Body of pancreas (tissue), 4 donors: ENCODE results near the gene PLXNB2. TPM values are rescaled to one million over a fixed set of nuclear protein-coding genes. Genes with fewer than 3 reads are reported as not detected.

Experiments
- ATAC-seq: fragments of 150-250 bp; one replicate; pipeline ENCODE4 v1.9.1; 2016
- DNase-seq, 4 donors: peaks; one replicate each; pipeline ENCODE4 v3.0.0-alpha.2; 2019
- H3K27ac ChIP-seq, 4 donors: fragments of 200-600 bp; sonication (generic); 1 replicate in 3 of 4; 2 replicates in 1 of 4; pipeline versions ENCODE4 v1.5.1 to v1.6.1; 2016 to 2019; ENCODE audit warnings: mild to moderate bottlenecking in 1 of 4, mixed read lengths in 1 of 4, moderate library complexity in 1 of 4
- H3K27me3 ChIP-seq, 2 donors: fragments of 200-600 bp; sonication (generic); one replicate each; pipeline ENCODE4 v1.6.0; 2016; ENCODE audit warnings: mild to moderate bottlenecking in 1 of 2
- H3K36me3 ChIP-seq, 2 donors: fragments of 200-600 bp; sonication (generic); replicated peaks in 1 of 2; 2 replicates each; pipeline ENCODE4 v1.5.1; 2016; ENCODE audit warnings: low read depth in 2 of 2; ENCODE audit not compliant: insufficient read depth in 1 of 2
- H3K4me1 ChIP-seq: fragments of 200-600 bp; sonication (generic); one replicate; pipeline ENCODE4 v1.6.0; 2016
- H3K4me3 ChIP-seq, 2 donors: fragments of 200-600 bp; sonication (generic); 1 replicate in 1 of 2; 2 replicates in 1 of 2; pipeline ENCODE4 v1.5.1; 2016 to 2019
- H3K9me3 ChIP-seq, 3 donors: fragments of 200-600 bp; sonication (generic); 1 replicate in 2 of 3; 2 replicates in 1 of 3; pipeline ENCODE4 v1.5.1; 2016
- POLR2A ChIP-seq, 3 donors: fragments of 450-650 bp; IDR thresholded peaks; one replicate each; pipeline ENCODE4 v1.6.1; 2016; ENCODE audit warnings: antibody characterized with exemption in 3 of 3, mild to moderate bottlenecking in 2 of 3
- WGBS, 2 donors: methylation state at CpG; one replicate each; pipeline ENCODE4 v1.1.5; 2017; 5-methylcytosine and 5-hydroxymethylcytosine counted together
- intact Hi-C: fragments of 100-400 bp; cut with DNase I; formaldehyde crosslinking; loops from one replicate; pipeline ENCODE4 v1.15.1; 2023
- total RNA-seq, 2 donors: library from RNA; depleted of rRNA; stranded (reverse); fragments of >200 nt; gene quantifications; one replicate each; pipeline ENCODE4 v1.1.0, GENCODE V29; 2016
- TF ChIP-seq, protein P1 (sequence below), 7 experiments: fragments of 450-650 bp in 4 of 7; fragments of 200-600 bp in 3 of 7; sonication (generic) in 3 of 7; IDR thresholded peaks; one replicate each; pipeline ENCODE4 v1.5.1; 2016 to 2019; ENCODE audit warnings: antibody characterized with exemption in 7 of 7

PLXNB2 gene
- total RNA-seq, 2 donors from 2014 or later: 113 to 140 TPM

DNA sequence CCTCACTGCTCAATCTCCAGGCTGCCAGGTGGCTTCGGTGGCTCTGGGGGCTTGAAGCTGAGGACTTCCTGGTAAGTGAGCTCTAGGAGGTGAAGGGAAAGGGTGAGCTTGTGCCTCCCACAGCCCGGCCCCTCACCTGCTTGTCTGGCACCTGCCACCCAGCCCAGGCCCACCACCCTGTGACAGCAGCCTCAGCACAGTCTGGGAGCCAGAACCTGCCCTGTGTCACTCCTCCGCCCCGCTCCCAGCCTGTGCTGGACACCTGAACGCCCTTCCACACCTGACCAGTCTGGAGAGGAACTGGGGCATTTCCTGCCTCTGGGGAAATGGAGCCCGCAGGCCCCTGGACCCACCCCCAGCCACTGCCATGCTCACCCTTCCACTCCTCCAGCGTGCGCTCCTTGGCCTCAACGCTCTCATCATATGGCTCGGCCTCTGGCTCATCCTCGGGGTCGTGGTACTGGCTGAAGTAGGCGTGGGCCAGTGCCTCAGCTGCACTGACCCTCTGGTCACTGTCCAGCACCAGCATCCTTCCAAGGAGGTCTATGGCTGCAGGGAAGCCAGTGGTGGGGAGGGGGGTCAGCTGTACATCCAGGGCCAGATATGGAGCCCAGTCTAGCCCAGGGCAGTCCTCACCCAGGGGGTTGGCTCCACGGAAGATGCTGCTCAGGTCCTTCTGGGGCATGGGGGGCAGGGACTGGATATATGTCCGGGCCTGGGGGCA is 42.3 kb downstream of the PLXNB2 start:
- peaks cover 41% of the 10 kb centered on the region for H3K4me1 ChIP-seq
- peaks cover 0 to 4% of the 10 kb centered on the region in 2 donors for H3K27me3 ChIP-seq
- no peak overlapping the region for H3K4me3 ChIP-seq
- DNase-seq (no peak), ATAC-seq (no peak)
- no peaks in the 10 kb centered on the region for H3K9me3 ChIP-seq
- TF ChIP-seq, protein P1, sequence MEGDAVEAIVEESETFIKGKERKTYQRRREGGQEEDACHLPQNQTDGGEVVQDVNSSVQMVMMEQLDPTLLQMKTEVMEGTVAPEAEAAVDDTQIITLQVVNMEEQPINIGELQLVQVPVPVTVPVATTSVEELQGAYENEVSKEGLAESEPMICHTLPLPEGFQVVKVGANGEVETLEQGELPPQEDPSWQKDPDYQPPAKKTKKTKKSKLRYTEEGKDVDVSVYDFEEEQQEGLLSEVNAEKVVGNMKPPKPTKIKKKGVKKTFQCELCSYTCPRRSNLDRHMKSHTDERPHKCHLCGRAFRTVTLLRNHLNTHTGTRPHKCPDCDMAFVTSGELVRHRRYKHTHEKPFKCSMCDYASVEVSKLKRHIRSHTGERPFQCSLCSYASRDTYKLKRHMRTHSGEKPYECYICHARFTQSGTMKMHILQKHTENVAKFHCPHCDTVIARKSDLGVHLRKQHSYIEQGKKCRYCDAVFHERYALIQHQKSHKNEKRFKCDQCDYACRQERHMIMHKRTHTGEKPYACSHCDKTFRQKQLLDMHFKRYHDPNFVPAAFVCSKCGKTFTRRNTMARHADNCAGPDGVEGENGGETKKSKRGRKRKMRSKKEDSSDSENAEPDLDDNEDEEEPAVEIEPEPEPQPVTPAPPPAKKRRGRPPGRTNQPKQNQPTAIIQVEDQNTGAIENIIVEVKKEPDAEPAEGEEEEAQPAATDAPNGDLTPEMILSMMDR (IDR thresholded peaks at IDR 0.05): no peak
- TF ChIP-seq POLR2A (IDR thresholded peaks at IDR 0.05): no peak
- H3K27ac ChIP-seq: no peak overlapping the region
- 80 to 87% methylated on average over 10 to 15 of the region's 15 CpGs for WGBS, 2 donors
- no peaks in the 10 kb centered on the region for H3K36me3 ChIP-seq
- intact Hi-C loops: loop anchor here (5.0 kb wide), 1 partner anchor 67 kb away; no protein-coding TSS in a partner anchor

DNA sequence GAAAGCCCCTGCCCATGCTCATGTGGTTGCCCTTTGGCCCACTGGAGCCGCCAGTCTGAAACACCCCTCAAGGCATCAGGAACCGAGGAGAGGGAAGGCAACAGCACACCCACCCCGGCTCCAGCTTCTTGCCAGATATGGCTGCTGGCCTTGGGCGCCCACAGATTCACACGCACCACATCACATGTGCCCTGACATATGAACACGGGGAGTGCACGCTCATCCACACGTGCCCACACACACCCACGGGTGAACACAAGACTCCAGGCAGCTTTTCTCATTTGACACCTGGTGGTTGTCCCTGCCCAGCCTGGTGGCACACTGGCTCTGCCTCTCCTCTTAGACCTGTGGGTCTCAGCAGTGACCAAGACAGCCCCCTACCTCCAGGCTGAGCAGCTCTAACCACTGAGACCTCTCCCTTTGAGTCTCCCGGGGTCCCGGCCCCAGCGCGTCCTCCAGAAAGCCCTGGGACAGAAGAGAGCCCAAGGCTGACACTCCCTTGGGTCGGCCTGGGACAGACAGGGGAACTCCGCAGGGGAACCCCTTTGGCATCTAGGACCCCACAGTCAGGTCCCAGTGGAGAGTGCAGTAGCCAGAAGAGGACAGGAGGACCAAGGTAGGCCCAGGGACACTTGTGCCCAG is 43.2 kb downstream of the PLXNB2 start:
- Histone ChIP-seq H3K4me3 (no peak overlapping the region), H3K36me3 (no peaks in the 10 kb centered on the region), H3K9me3 (no peaks in the 10 kb centered on the region), H3K27ac (no peak overlapping the region), H3K27me3 (peaks cover 0 to 4% of the 10 kb centered on the region in 2 donors), H3K4me1 (peaks cover 33% of the 10 kb centered on the region)
- TF ChIP-seq, protein P1 (IDR thresholded peaks at IDR 0.05): no peak
- TF ChIP-seq POLR2A (IDR thresholded peaks at IDR 0.05): no peak
- intact Hi-C loops: no loop called here
- DNase-seq: no peak
- no peak for ATAC-seq
- WGBS, 2 donors: 90% methylated on average over 14 of the region's 15 CpGs; no CpG with 5 or more reads in 1 of the 2 donors

DNA sequence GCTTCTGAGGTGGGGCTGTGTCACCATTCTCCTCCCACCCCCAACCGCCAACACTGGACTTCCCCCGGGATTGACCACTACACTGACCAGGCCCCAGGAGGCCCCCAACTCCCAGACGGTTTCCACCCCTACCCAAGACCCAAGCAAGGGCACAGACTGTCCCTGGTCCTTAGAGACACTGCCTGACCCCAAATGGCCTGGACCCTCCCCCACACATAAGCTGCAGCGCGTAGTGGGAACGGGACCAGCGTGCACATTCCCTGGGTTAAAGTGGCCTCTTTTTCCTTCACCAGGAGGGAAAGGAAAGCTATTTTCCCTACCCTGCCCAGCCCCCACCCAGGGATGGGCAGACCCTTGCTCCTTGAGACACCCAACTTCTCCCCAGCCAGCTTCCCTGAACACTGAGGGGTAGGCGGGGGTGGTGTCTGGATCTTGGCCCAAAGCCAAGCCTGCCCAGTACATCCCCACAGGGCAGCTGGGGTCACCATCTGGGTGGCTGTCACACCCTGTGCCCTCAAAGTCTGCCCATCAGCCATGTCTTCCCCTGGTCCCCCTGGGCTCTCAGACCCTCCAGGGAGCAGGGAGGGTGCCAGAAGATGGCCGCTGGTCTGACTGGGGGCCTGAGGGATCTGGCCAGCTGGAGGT is 44.4 kb downstream of the PLXNB2 start:
- DNase-seq (no peak), ATAC-seq (no peak)
- WGBS, 2 donors: 51 to 54% methylated on average over 7 to 9 of the region's 9 CpGs
- TF ChIP-seq POLR2A (IDR thresholded peaks at IDR 0.05): no peak
- TF ChIP-seq, protein P1 (IDR thresholded peaks at IDR 0.05): no peak
- peaks cover 23% of the 10 kb centered on the region for H3K4me1 ChIP-seq
- no peaks in the 10 kb centered on the region for H3K9me3 ChIP-seq
- H3K4me3 ChIP-seq: no peak overlapping the region
- intact Hi-C loops: no loop called here
- H3K27me3 ChIP-seq: peaks cover 0 to 4% of the 10 kb centered on the region in 2 donors
- no peak overlapping the region for H3K27ac ChIP-seq
- no peaks in the 10 kb centered on the region for H3K36me3 ChIP-seq

DNA sequence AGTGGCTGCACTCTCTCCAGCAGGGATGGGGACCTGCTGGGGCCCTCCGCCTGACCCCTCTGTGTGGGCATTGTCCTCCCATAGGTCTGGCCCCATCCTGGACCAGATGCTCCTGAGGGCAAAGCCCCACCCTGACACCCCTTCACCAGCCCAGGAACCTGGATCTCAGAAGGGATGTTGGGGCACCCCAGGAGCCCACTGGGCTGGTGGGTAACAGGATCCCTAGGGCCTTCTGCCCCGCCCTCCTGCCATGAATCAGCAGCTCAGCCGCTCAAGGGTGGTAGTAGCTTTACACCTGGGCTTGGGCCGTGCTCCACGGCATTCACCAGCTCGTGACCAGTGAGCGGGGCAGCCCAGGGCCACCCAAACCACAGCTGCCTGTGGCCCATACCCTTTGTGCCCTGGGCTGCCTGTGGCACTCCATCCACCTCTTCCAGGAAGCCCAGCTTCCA is 45.0 kb downstream of the PLXNB2 start:
- TF ChIP-seq POLR2A (IDR thresholded peaks at IDR 0.05): no peak
- TF ChIP-seq, protein P1 (IDR thresholded peaks at IDR 0.05): no peak
- ATAC-seq: no peak
- Histone ChIP-seq H3K36me3 (no peaks in the 10 kb centered on the region), H3K27me3 (peaks cover 0 to 4% of the 10 kb centered on the region in 2 donors), H3K4me3 (no peak overlapping the region), H3K27ac (no peak overlapping the region), H3K9me3 (no peaks in the 10 kb centered on the region), H3K4me1 (peaks cover 23% of the 10 kb centered on the region)
- DNase-seq: no peak
- 42 to 80% methylated on average over 1 to 7 of the region's 7 CpGs for WGBS, 2 donors
- intact Hi-C loops: no loop called here
